Measurements from ENCODE around the gene METTL21C.

The METTL21C gene

GRCh38 chr13:102718746-102719145 is 23.9 kb upstream of the METTL21C start:
- Histone ChIP-seq H3K27ac (replicated peaks) (no peak overlapping the region), H3K27me3 (ENCODE audit: insufficient read depth, poor library complexity, severe bottlenecking) (peaks cover 4% of the 10 kb centered on the region), H3K4me3 (replicated peaks; ENCODE audit: insufficient read depth, low read length) (no peak overlapping the region)
- TF ChIP-seq GABPA (IDR thresholded peaks at IDR 0.05; ENCODE audit: low read depth) = no peak
- no peak for TF ChIP-seq SPI1 (IDR thresholded peaks at IDR 0.05; ENCODE audit: borderline replicate concordance, low read depth)
- no peak for TF ChIP-seq REST (IDR thresholded peaks at IDR 0.05; ENCODE audit: insufficient replicate concordance, low read depth)
- TF ChIP-seq, protein P1, sequence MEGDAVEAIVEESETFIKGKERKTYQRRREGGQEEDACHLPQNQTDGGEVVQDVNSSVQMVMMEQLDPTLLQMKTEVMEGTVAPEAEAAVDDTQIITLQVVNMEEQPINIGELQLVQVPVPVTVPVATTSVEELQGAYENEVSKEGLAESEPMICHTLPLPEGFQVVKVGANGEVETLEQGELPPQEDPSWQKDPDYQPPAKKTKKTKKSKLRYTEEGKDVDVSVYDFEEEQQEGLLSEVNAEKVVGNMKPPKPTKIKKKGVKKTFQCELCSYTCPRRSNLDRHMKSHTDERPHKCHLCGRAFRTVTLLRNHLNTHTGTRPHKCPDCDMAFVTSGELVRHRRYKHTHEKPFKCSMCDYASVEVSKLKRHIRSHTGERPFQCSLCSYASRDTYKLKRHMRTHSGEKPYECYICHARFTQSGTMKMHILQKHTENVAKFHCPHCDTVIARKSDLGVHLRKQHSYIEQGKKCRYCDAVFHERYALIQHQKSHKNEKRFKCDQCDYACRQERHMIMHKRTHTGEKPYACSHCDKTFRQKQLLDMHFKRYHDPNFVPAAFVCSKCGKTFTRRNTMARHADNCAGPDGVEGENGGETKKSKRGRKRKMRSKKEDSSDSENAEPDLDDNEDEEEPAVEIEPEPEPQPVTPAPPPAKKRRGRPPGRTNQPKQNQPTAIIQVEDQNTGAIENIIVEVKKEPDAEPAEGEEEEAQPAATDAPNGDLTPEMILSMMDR (IDR thresholded peaks at IDR 0.05; ENCODE audit: insufficient read depth, low read length) = no peak
- TF ChIP-seq POLR2AphosphoS5 (IDR thresholded peaks at IDR 0.05; ENCODE audit: low read depth) = no peak
- no peak for DNase-seq (ENCODE audit: low read depth in 1 of 2, low spot score in 1 of 2)

GRCh38 chr13:102715447-102715846 is 20.6 kb upstream of the METTL21C start:
- no peaks in the 10 kb centered on the region for H3K27me3 ChIP-seq (ENCODE audit: insufficient read depth, poor library complexity, severe bottlenecking)
- no peak overlapping the region for H3K27ac ChIP-seq (replicated peaks)
- DNase-seq (ENCODE audit: low read depth in 1 of 2, low spot score in 1 of 2) = no peak
- no peak overlapping the region for H3K4me3 ChIP-seq (replicated peaks; ENCODE audit: insufficient read depth, low read length)
- TF ChIP-seq POLR2AphosphoS5 (IDR thresholded peaks at IDR 0.05; ENCODE audit: low read depth) = no peak
- TF ChIP-seq, protein P1 (IDR thresholded peaks at IDR 0.05; ENCODE audit: insufficient read depth, low read length) = no peak
- TF ChIP-seq SPI1 (IDR thresholded peaks at IDR 0.05; ENCODE audit: borderline replicate concordance, low read depth) = no peak
- TF ChIP-seq GABPA (IDR thresholded peaks at IDR 0.05; ENCODE audit: low read depth) = no peak
- TF ChIP-seq REST (IDR thresholded peaks at IDR 0.05; ENCODE audit: insufficient replicate concordance, low read depth) = no peak

GRCh38 chr13:102710261-102710679 is 15.4 kb upstream of the METTL21C start:
- TF ChIP-seq GABPA (IDR thresholded peaks at IDR 0.05; ENCODE audit: low read depth) (no peak), POLR2AphosphoS5 (IDR thresholded peaks at IDR 0.05; ENCODE audit: low read depth) (no peak), REST (IDR thresholded peaks at IDR 0.05; ENCODE audit: insufficient replicate concordance, low read depth) (no peak), SPI1 (IDR thresholded peaks at IDR 0.05; ENCODE audit: borderline replicate concordance, low read depth) (no peak)
- TF ChIP-seq, protein P1 (IDR thresholded peaks at IDR 0.05; ENCODE audit: insufficient read depth, low read length) = no peak
- Histone ChIP-seq H3K27me3 (ENCODE audit: insufficient read depth, poor library complexity, severe bottlenecking) (peaks cover 2% of the 10 kb centered on the region), H3K27ac (replicated peaks) (no peak overlapping the region), H3K4me3 (replicated peaks; ENCODE audit: insufficient read depth, low read length) (no peak overlapping the region)
- no peak for DNase-seq (ENCODE audit: low read depth in 1 of 2, low spot score in 1 of 2)
